A549 treated with Mapracorat at 1 μM for 4 hours (cell line): ENCODE results near the gene UGGT1. TPM values are rescaled to one million over a fixed set of nuclear protein-coding genes. Genes with fewer than 3 reads are reported as not detected.

Experiments
- total RNA-seq: library from RNA; stranded (reverse); fragments of 200-300 nt; extraction: Qiagen RNA extraction; gene quantifications from 5 replicates; pipeline ENCODE4 v1.2.3, GENCODE V29; 2022

The UGGT1 gene
- total RNA-seq, result 18.5 to 22.2 TPM (median 21.3 TPM) in 5 replicates

GRCh38 chr2:128090945-128091725, at the start of gene UGGT1:
UGGT1 (plus strand) TSS chr2:128091200; CDS start chr2:128091358, 158 bp downstream.

Other genes starting within 250 kb of the UGGT1 start
- gene POLR2D, start 233.0 kb upstream of the UGGT1 start, total RNA-seq, result 50.0 to 54.7 TPM (median 54.6 TPM) in 5 replicates
- gene AMMECR1L, start 205.2 kb upstream of the UGGT1 start, total RNA-seq, result 16.3 to 19.2 TPM (median 17.5 TPM) in 5 replicates
- gene SAP130, start 63.1 kb upstream of the UGGT1 start, total RNA-seq, result 10.8 to 12.0 TPM (median 11.6 TPM) in 5 replicates
- 8.6 to 12.4 TPM (median 11.6 TPM) in 5 replicates for gene HS6ST1, start 227.7 kb downstream of the UGGT1 start, total RNA-seq